H9 (cell line): ENCODE measurements around the gene HMGCS1. TPM values are rescaled to one million over a fixed set of nuclear protein-coding genes. Genes with fewer than 3 reads are reported as not detected.

Source experiments
- DNase-seq: peaks from one replicate; pipeline ENCODE4 v3.0.0-alpha.2; 2017
- H2AFZ ChIP-seq: one replicate; pipeline ENCODE4 v1.6.1; 2013; ENCODE audit warnings: mild to moderate bottlenecking, low read length, control low read depth, moderate library complexity
- H2AK5ac ChIP-seq: 2 replicates; pipeline ENCODE4 v1.6.1; 2013; ENCODE audit warnings: low read length, control low read depth, mixed read lengths; ENCODE audit not compliant: insufficient read length
- H2BK120ac ChIP-seq: one replicate; pipeline ENCODE4 v1.6.1; 2013; ENCODE audit warnings: low read depth, mild to moderate bottlenecking, low read length, control low read depth, inconsistent platforms; ENCODE audit not compliant: poor library complexity, severe bottlenecking
- H2BK12ac ChIP-seq: 2 replicates; pipeline ENCODE4 v1.6.1; 2013; ENCODE audit warnings: low read length, control low read depth, mixed read lengths, low read depth; ENCODE audit not compliant: insufficient read length
- H2BK15ac ChIP-seq: 2 replicates; pipeline ENCODE4 v1.6.1; 2013; ENCODE audit warnings: low read depth, low read length, control low read depth
- H2BK20ac ChIP-seq: one replicate; pipeline ENCODE4 v1.6.1; 2013; ENCODE audit warnings: low read depth, mild to moderate bottlenecking, low read length, control low read depth, inconsistent platforms; ENCODE audit not compliant: poor library complexity, severe bottlenecking
- H2BK5ac ChIP-seq: 2 replicates; pipeline ENCODE4 v1.6.1; 2013; ENCODE audit warnings: low read length, control low read depth, mixed read lengths; ENCODE audit not compliant: insufficient read length
- H3K14ac ChIP-seq: 2 replicates; pipeline ENCODE4 v1.6.1; 2013; ENCODE audit warnings: low read length, control low read depth; ENCODE audit not compliant: insufficient read depth
- H3K18ac ChIP-seq: 2 replicates; pipeline ENCODE4 v1.6.1; 2013; ENCODE audit warnings: low read depth, mild to moderate bottlenecking, mixed read lengths, low read length, control low read depth; ENCODE audit not compliant: insufficient read length
- H3K23ac ChIP-seq: 2 replicates; pipeline ENCODE4 v1.6.1; 2013; ENCODE audit warnings: low read length, control low read depth, mixed read lengths, low read depth; ENCODE audit not compliant: insufficient read length
- H3K23me2 ChIP-seq: 2 replicates; pipeline ENCODE4 v1.6.1; 2013; ENCODE audit warnings: low read depth, mild to moderate bottlenecking, mixed read lengths, low read length, control low read depth; ENCODE audit not compliant: insufficient read length, poor library complexity, severe bottlenecking
- H3K27ac ChIP-seq: 2 replicates; pipeline ENCODE4 v1.5.1; 2013; ENCODE audit warnings: low read length, control low read depth, mixed read lengths, low read depth; ENCODE audit not compliant: insufficient read length
- H3K27me3 ChIP-seq: 2 replicates; pipeline ENCODE4 v1.6.1; 2013; ENCODE audit warnings: low read length, control low read depth, inconsistent platforms; ENCODE audit not compliant: insufficient read depth
- H3K4ac ChIP-seq: 2 replicates; pipeline ENCODE4 v1.6.1; 2013; ENCODE audit warnings: low read depth, mild to moderate bottlenecking, control low read depth, inconsistent platforms, low read length, moderate library complexity
- H3K4me1 ChIP-seq: 2 replicates; pipeline ENCODE4 v1.6.1; 2013; ENCODE audit warnings: low read length, control low read depth, inconsistent platforms; ENCODE audit not compliant: insufficient read depth
- H3K4me2 ChIP-seq: 2 replicates; pipeline ENCODE4 v1.6.1; 2013; ENCODE audit warnings: low read length, control low read depth, mixed read lengths; ENCODE audit not compliant: insufficient read length, insufficient read depth
- H3K56ac ChIP-seq: 2 replicates; pipeline ENCODE4 v1.6.1; 2013; ENCODE audit warnings: low read depth, mild to moderate bottlenecking, mixed read lengths, low read length, control low read depth; ENCODE audit not compliant: insufficient read length
- H3K79me1 ChIP-seq: 2 replicates; pipeline ENCODE4 v1.6.1; 2013; ENCODE audit warnings: low read depth, mild to moderate bottlenecking, moderate library complexity, low read length, control low read depth, inconsistent platforms; ENCODE audit not compliant: insufficient read depth, poor library complexity, severe bottlenecking
- H3K79me2 ChIP-seq: 2 replicates; pipeline ENCODE4 v1.6.1; 2013; ENCODE audit warnings: low read length, control low read depth, inconsistent platforms; ENCODE audit not compliant: insufficient read depth
- H3K9ac ChIP-seq: 2 replicates; pipeline ENCODE4 v1.6.1; 2013; ENCODE audit warnings: low read length, control low read depth, mixed read lengths; ENCODE audit not compliant: insufficient read length; ENCODE audit errors: extremely low read depth
- H3K9me3 ChIP-seq: one replicate; pipeline ENCODE4 v1.6.1; 2013; ENCODE audit warnings: low read depth, low read length, inconsistent platforms; ENCODE audit not compliant: control insufficient read depth
- H3T11ph ChIP-seq: one replicate; pipeline ENCODE4 v1.6.1; 2013; ENCODE audit warnings: mild to moderate bottlenecking, low read length, control low read depth, inconsistent platforms
- H4K20me1 ChIP-seq: one replicate; pipeline ENCODE4 v1.6.1; 2013; ENCODE audit not compliant: control insufficient read depth, insufficient read length, insufficient read depth
- H4K5ac ChIP-seq: 2 replicates; pipeline ENCODE4 v1.6.1; 2013; ENCODE audit warnings: low read depth, mild to moderate bottlenecking, mixed read lengths, low read length, control low read depth; ENCODE audit not compliant: insufficient read length
- H4K8ac ChIP-seq: replicated peaks from 2 replicates; pipeline ENCODE4 v1.6.1; 2013; ENCODE audit warnings: low read length, control low read depth, mixed read lengths, low read depth; ENCODE audit not compliant: insufficient read length
- H4K91ac ChIP-seq: 2 replicates; pipeline ENCODE4 v1.6.1; 2013; ENCODE audit warnings: low read depth, mild to moderate bottlenecking, moderate library complexity, mixed read lengths, low read length, control low read depth; ENCODE audit not compliant: insufficient read length
- H3K27ac Mint-ChIP-seq, 3 experiments: 2 replicates in 2 of 3; 3 replicates in 1 of 3; pipeline ENCODE4 v1.8.0; 2020 to 2021; ENCODE audit warnings: mixed read lengths in 3 of 3, mild to moderate bottlenecking in 1 of 3, moderate library complexity in 1 of 3
- H3K27me3 Mint-ChIP-seq: 2 replicates; pipeline ENCODE4 v1.8.0; 2021; ENCODE audit warnings: low read depth, mild to moderate bottlenecking, moderate library complexity, mixed read lengths
- H3K36me3 Mint-ChIP-seq, 3 experiments: 2 replicates in 2 of 3; 3 replicates in 1 of 3; pipeline ENCODE4 v1.8.0; 2020 to 2021; ENCODE audit warnings: low read depth in 3 of 3, mixed read lengths in 3 of 3; ENCODE audit not compliant: insufficient read depth in 1 of 3
- H3K4me1 Mint-ChIP-seq, 2 experiments: 2 replicates each; pipeline ENCODE4 v1.8.0; 2020; ENCODE audit warnings: mixed read lengths in 2 of 2
- H3K4me3 Mint-ChIP-seq, 2 experiments: 2 replicates in 1 of 2; 3 replicates in 1 of 2; pipeline ENCODE4 v1.8.0; 2020 to 2021; ENCODE audit warnings: mild to moderate bottlenecking in 2 of 2, mixed read lengths in 2 of 2, moderate library complexity in 1 of 2
- H3K9me3 Mint-ChIP-seq, 2 experiments: 2 replicates in 1 of 2; 3 replicates in 1 of 2; pipeline ENCODE4 v1.8.0; 2020; ENCODE audit warnings: mild to moderate bottlenecking in 2 of 2, mixed read lengths in 2 of 2, moderate library complexity in 1 of 2
- WGBS: extraction: QIAGEN DNeasy Blood & Tissue Kit; methylation state at CpG from one replicate; pipeline ENCODE4 v1.1.7; 2013; ENCODE audit warnings: missing lambda C conversion rate, low lambda C conversion rate, mixed read lengths; ENCODE audit not compliant: insufficient read length; ENCODE audit errors: extremely low coverage; 5-methylcytosine and 5-hydroxymethylcytosine counted together
- total RNA-seq: library from RNA; stranded (reverse); gene quantifications from 2 replicates; pipeline ENCODE4 v1.2.1, GENCODE V29; 2021
- TF ChIP-seq, protein P1 (sequence below): fragments of 200-600 bp; sonication (generic); conservative IDR thresholded peaks from 3 replicates; pipeline ENCODE4 v1.8.0; 2021; ENCODE audit warnings: antibody characterized with exemption, mild to moderate bottlenecking

The HMGCS1 gene
- total RNA-seq, 1 experiment from 2014 or later = 147 TPM

DNA sequence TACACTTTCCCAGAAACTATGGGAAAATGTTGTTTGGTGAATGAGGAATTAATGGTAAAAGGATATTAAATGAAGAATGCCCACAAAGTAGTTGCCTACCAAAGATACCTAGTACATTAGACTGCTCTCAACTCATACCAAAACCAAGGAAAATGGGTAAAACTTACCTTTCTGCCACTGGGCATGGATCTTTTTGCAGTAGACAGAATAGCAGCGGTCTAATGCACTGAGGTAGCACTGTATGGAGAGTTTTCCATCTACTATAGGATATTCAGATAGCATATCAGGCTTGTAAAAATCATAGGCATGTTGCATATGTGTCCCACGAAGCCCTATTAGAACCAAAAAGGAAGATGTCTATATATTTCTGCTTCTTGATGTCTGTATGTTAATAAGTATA lies 16.4 kb downstream of the HMGCS1 start:
- Histone ChIP-seq H3K79me2 (peaks cover 20% of the 10 kb centered on the region), H2BK5ac (no peak overlapping the region), H3K23ac (no peak overlapping the region), H3K18ac (no peak overlapping the region), H3K27me3 (no peaks in the 10 kb centered on the region; the same call in 1 of the 2 replicates), H2AFZ (no peak overlapping the region), H3T11ph (no peak overlapping the region), H2BK20ac (no peak overlapping the region), H2BK120ac (no peak overlapping the region), H4K91ac (no peak overlapping the region), H3K4me1 (0 out of 2 replicates have a peak, but pooled peaks cover 1% of the 10 kb centered on the region), H3K27ac (no peak overlapping the region), H2AK5ac (no peak overlapping the region), H4K20me1 (peaks cover 2% of the 10 kb centered on the region), H4K8ac (no peak overlapping the region), H3K23me2 (no peaks in the 10 kb centered on the region), H3K14ac (no peak overlapping the region), H3K9ac (no peak overlapping the region), H3K79me1 (peaks cover 6% of the 10 kb centered on the region), H3K56ac (no peak overlapping the region), H3K4ac (no peak overlapping the region), H3K4me2 (no peak overlapping the region), H4K5ac (no peak overlapping the region), H3K9me3 (no peaks in the 10 kb centered on the region), H2BK15ac (no peak overlapping the region), H2BK12ac (no peak overlapping the region)
- Mint-ChIP-seq H3K27ac (peak overlapping the region in 1 of 3 experiments; percentile 2; a peak in 1 of 7 replicates), H3K4me3 (no peak overlapping the region), H3K36me3 (peaks cover 59 to 76% (median 72%) of the 10 kb centered on the region in 3 experiments; a peak in 6 of 7 replicates), H3K27me3 (no peaks in the 10 kb centered on the region), H3K4me1 (peaks cover 4 to 7% of the 10 kb centered on the region in 2 experiments; a peak in 3 of 4 replicates), H3K9me3 (no peaks in the 10 kb centered on the region)
- TF ChIP-seq, protein P1, sequence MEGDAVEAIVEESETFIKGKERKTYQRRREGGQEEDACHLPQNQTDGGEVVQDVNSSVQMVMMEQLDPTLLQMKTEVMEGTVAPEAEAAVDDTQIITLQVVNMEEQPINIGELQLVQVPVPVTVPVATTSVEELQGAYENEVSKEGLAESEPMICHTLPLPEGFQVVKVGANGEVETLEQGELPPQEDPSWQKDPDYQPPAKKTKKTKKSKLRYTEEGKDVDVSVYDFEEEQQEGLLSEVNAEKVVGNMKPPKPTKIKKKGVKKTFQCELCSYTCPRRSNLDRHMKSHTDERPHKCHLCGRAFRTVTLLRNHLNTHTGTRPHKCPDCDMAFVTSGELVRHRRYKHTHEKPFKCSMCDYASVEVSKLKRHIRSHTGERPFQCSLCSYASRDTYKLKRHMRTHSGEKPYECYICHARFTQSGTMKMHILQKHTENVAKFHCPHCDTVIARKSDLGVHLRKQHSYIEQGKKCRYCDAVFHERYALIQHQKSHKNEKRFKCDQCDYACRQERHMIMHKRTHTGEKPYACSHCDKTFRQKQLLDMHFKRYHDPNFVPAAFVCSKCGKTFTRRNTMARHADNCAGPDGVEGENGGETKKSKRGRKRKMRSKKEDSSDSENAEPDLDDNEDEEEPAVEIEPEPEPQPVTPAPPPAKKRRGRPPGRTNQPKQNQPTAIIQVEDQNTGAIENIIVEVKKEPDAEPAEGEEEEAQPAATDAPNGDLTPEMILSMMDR = no peak
- DNase-seq = no peak
- no CpG with 5 or more reads among the region's 2 CpGs for WGBS
